Measurements from ENCODE around the gene CYTH3. TPM values are rescaled to one million over a fixed set of nuclear protein-coding genes. Genes with fewer than 3 reads are reported as not detected.

CYTH3 gene
- total RNA-seq, 1 donor from 2014 or later: 25.5 TPM

DNA sequence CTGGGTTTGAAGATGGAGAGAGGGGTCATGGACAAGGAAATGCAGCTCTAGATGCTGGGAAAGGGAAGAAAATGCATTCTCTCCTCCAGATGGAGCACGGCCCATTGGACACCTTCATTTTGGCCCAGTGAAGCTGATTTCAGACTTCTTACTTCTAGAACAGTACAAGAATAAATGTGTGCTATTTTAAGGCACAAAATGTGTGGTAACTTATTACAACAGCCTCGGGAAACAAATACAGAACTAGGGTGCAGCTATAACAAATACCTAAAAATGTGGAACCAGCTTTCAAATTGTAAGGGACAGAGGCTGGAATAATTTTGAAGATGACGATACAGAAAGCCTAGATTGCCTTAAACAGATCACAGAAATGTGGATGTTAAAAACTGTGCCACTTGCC lies 54.1 kb downstream of the CYTH3 start:
- intact Hi-C loops (cut with micrococcal nuclease): no loop called here
- Histone ChIP-seq H3K36me3 (no peaks in the 10 kb centered on the region), H3K4me3 (no peak overlapping the region), H3K4me1 (peaks cover 57% of the 10 kb centered on the region), H3K27ac (replicated peaks) (peak overlapping the region; percentile 34), H3K27me3 (ENCODE audit: low read depth) (no peaks in the 10 kb centered on the region), H3K9me3 (replicated peaks) (peaks cover 12% of the 10 kb centered on the region)
- no peak for DNase-seq
- TF ChIP-seq, protein P1, sequence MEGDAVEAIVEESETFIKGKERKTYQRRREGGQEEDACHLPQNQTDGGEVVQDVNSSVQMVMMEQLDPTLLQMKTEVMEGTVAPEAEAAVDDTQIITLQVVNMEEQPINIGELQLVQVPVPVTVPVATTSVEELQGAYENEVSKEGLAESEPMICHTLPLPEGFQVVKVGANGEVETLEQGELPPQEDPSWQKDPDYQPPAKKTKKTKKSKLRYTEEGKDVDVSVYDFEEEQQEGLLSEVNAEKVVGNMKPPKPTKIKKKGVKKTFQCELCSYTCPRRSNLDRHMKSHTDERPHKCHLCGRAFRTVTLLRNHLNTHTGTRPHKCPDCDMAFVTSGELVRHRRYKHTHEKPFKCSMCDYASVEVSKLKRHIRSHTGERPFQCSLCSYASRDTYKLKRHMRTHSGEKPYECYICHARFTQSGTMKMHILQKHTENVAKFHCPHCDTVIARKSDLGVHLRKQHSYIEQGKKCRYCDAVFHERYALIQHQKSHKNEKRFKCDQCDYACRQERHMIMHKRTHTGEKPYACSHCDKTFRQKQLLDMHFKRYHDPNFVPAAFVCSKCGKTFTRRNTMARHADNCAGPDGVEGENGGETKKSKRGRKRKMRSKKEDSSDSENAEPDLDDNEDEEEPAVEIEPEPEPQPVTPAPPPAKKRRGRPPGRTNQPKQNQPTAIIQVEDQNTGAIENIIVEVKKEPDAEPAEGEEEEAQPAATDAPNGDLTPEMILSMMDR (IDR thresholded peaks at IDR 0.05; ENCODE audit: borderline replicate concordance): no peak

DNA sequence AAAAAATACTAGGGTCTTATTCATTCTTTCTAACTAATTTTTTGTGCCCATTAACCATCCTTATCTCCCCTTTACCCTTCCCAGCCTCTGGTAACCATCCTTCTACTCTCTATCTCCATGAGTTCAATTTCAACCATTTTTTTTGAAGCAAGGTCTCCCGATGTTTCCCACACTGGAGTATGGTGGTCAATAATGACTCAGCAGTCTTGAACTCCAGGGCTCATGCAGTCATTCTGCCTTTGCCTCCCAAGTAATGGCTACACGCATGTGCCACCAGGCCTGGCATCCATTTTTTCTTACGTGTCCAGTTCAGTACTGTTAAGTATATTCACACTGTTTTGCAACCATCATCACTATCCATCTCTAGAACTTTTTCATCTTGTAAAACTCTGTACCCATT lies 60.4 kb downstream of the CYTH3 start:
- no peaks in the 10 kb centered on the region for H3K36me3 ChIP-seq
- H3K27me3 ChIP-seq (ENCODE audit: low read depth): no peaks in the 10 kb centered on the region
- H3K27ac ChIP-seq (replicated peaks): no peak overlapping the region
- H3K4me1 ChIP-seq: peaks cover 32% of the 10 kb centered on the region
- intact Hi-C loops (cut with micrococcal nuclease): no loop called here
- H3K4me3 ChIP-seq: no peak overlapping the region
- TF ChIP-seq, protein P1 (IDR thresholded peaks at IDR 0.05; ENCODE audit: borderline replicate concordance): no peak
- peaks cover 12% of the 10 kb centered on the region for H3K9me3 ChIP-seq (replicated peaks)
- DNase-seq: no peak

DNA sequence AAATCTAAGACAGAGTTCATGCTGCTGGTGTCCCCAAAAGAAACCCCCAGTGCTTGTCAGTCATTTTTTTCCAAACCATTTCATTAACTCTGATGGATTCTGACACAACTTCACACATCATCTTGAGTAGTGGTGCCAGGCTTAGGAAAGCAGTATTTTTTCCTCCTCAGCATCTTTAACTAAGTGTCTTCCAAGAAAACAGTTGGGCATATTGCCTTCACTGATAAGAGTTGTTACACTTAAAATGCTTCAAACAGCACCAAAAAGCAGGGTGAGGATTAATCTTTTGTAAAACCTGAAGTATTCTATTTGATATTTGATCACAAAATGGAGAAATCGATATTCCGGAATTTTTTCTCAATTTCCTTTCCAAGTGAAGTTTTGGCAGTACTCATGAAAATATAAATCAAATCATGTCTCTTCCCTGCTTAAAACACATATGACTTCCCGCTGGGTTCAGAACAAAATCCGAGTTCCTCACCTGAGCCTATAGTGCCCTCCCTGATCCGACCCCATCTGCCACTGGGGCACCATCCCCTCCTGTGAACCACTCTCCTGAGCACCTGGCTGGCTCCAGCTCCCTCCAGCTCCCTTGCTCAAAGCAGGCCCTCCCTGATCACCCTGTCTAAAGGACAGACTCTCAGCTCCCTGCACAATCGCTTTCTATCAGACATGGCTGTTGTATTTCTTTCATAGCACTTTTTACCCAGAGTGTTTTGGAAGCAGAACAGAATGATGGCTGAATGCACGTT lies 61.6 kb downstream of the CYTH3 start:
- peaks cover 41% of the 10 kb centered on the region for H3K4me1 ChIP-seq
- no peak overlapping the region for H3K27ac ChIP-seq (replicated peaks)
- H3K36me3 ChIP-seq: no peaks in the 10 kb centered on the region
- H3K27me3 ChIP-seq (ENCODE audit: low read depth): no peaks in the 10 kb centered on the region
- peaks cover 9% of the 10 kb centered on the region for H3K9me3 ChIP-seq (replicated peaks)
- no peak overlapping the region for H3K4me3 ChIP-seq
- TF ChIP-seq, protein P1 (IDR thresholded peaks at IDR 0.05; ENCODE audit: borderline replicate concordance): no peak
- intact Hi-C loops (cut with micrococcal nuclease): no loop called here
- no peak for DNase-seq

DNA sequence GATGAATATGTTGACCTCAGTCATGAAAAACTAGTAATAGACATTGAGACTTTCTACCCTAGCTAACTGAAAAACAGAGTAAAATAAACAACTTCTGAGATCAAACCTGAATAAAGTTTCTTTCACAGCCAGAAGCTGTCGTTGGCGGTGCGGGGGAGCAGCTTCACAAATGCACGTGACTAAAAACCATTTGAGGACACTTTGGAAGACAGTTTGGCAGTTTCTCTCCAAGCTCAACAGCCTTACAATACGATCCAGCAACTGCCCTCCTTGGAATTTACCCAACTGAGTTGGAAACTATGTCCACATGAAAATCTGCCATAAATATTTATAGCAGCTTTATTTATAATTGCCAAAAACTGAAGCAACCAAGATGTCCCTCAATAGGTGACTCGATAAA lies 63.1 kb downstream of the CYTH3 start:
- peaks cover 56% of the 10 kb centered on the region for H3K4me1 ChIP-seq
- no peaks in the 10 kb centered on the region for H3K27me3 ChIP-seq (ENCODE audit: low read depth)
- no peak overlapping the region for H3K4me3 ChIP-seq
- intact Hi-C loops (cut with micrococcal nuclease): no loop called here
- TF ChIP-seq, protein P1 (IDR thresholded peaks at IDR 0.05; ENCODE audit: borderline replicate concordance): no peak
- H3K27ac ChIP-seq (replicated peaks): peak overlapping the region; percentile 35
- no peak for DNase-seq
- H3K9me3 ChIP-seq (replicated peaks): no peaks in the 10 kb centered on the region
- no peaks in the 10 kb centered on the region for H3K36me3 ChIP-seq

DNA sequence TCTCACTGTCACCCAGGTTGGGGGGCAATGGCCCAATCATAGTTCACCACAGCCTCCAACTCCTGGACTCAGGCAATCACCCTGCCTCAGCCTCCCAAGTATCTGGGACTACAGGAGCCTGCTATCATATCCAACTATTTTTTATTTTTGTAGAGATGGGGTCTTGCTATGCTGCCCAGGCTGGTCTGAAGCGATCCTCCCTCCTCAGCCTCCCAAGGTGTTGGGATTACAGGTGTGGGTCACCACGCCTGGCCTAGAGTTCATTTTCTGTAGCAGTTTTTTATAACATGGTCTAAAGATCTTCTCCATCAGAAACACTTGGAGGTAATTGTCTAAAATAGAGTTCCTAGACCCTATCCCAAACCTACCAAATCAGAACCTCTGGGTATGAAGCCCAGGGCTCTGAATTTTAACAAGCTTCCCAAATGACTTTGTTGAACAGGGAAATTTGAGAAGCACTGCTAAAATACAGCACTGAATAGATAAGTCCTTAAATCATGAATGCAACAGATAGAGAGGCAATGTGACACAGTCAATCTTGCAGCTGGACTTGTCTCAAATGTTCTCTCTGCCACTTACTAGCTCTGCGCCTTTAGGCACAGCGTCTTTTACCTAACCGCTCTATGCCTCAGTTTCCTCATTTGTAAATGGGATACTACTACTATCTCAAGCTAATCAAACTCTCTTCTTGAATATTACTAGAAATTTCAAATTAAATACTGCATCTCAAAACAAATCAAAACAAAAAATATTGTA lies 63.7 kb downstream of the CYTH3 start:
- intact Hi-C loops (cut with micrococcal nuclease): no loop called here
- Histone ChIP-seq H3K4me1 (peaks cover 62% of the 10 kb centered on the region), H3K4me3 (no peak overlapping the region), H3K27me3 (ENCODE audit: low read depth) (no peaks in the 10 kb centered on the region), H3K27ac (replicated peaks) (peak overlapping the region; percentile 35), H3K36me3 (no peaks in the 10 kb centered on the region), H3K9me3 (replicated peaks) (no peaks in the 10 kb centered on the region)
- DNase-seq: no peak
- TF ChIP-seq, protein P1 (IDR thresholded peaks at IDR 0.05; ENCODE audit: borderline replicate concordance): no peak

Data from left ventricle myocardium inferior (tissue), 1 donor.